NCI-H187 treated with DMSO at 0.1 percent for 48 hours (cell line): ENCODE measurements around the gene MIEN1.
A peak's percentile ranks its signal among the peaks of the same experiment; 100 is the strongest.
"Not testable (repeated sequence)": the region's sequence is repeated elsewhere in the genome, so short reads cannot be mapped to it uniquely, and the experiment has no call there.

Experiments
- DNase-seq: peaks from one replicate; lab custom pipeline; 2025; lab: John Stamatoyannopoulos, UW

The MIEN1 gene

GRCh38 chr17:39699157-39699817 lies 31.0 kb downstream of the MIEN1 start:
- not testable (repeated sequence) for DNase-seq

GRCh38 chr17:39697961-39698360 lies 32.4 kb downstream of the MIEN1 start:
- DNase-seq = no peak

- no peak for DNase-seq
Measured at GRCh38 chr17:39696731-39697130, 33.6 kb downstream of the MIEN1 start.

- no peak for DNase-seq
Measured at GRCh38 chr17:39695089-39695474, 35.2 kb downstream of the MIEN1 start.

GRCh38 chr17:39694593-39694992 lies 35.7 kb downstream of the MIEN1 start:
- no peak for DNase-seq

GRCh38 chr17:39688945-39689344 lies 41.4 kb downstream of the MIEN1 start:
- no peak for DNase-seq

GRCh38 chr17:39688475-39688835 lies 41.9 kb downstream of the MIEN1 start:
- DNase-seq = no peak

- DNase-seq = peak; percentile 54
Measured at GRCh38 chr17:39687546-39688474, 42.5 kb downstream of the MIEN1 start, which contains the start of gene PGAP3. TSS of gene PGAP3 (minus strand) at chr17:39688057. CDS start at chr17:39688014, 43 bp downstream.

GRCh38 chr17:39687101-39687545 lies 43.2 kb downstream of the MIEN1 start:
- DNase-seq = no peak

- no peak for DNase-seq
Measured at GRCh38 chr17:39684369-39685192, 45.8 kb downstream of the MIEN1 start.

- no peak for DNase-seq
Measured at GRCh38 chr17:39683295-39683939, 46.9 kb downstream of the MIEN1 start.

- no peak for DNase-seq
Measured at GRCh38 chr17:39679521-39680192, 50.7 kb downstream of the MIEN1 start.
